ENCODE measurements around the gene CX3CL1. TPM values are rescaled to one million over a fixed set of nuclear protein-coding genes. Genes with fewer than 3 reads are reported as not detected.

The CX3CL1 gene
- total and polyA plus RNA-seq, 2 of the 13 experiments (the other 11 are each of a cell fraction or from before 2014, with no cell fraction given): 57.3 to 60.8 TPM

- H3K9ac ChIP-seq (ENCODE audit: insufficient read depth, low read depth, low read length): no peak overlapping the region
- H3K27me3 ChIP-seq (ENCODE audit: control insufficient read depth in 1 of 2, insufficient read depth in 2 of 2, low read length in 2 of 2): peaks cover 2 to 30% of the 10 kb centered on the region in 2 experiments; a peak in 3 of 5 replicates
- no peak overlapping the region for H3K27ac ChIP-seq (ENCODE audit: extremely low read length, insufficient read depth, low read length)
- no peaks in the 10 kb centered on the region for H4K20me1 ChIP-seq (ENCODE audit: insufficient read depth, low read length)
- TF ChIP-seq ATF1 (CRISPR knock-in tag; IDR thresholded peaks at IDR 0.05) (no peak), ATF7 (IDR thresholded peaks at IDR 0.05) (peak; percentile 39; the same call in 1 of the 2 replicates), ATF7 (CRISPR knock-in tag; IDR thresholded peaks at IDR 0.05) (no peak), CREB1 (IDR thresholded peaks at IDR 0.05) (0 out of 2 replicates have a peak, but pooled peaks have one; percentile 1), CREB1 (CRISPR knock-in tag; IDR thresholded peaks at IDR 0.05) (no peak), HNF1B (CRISPR knock-in tag; IDR thresholded peaks at IDR 0.05) (no peak)
- no peaks in the 10 kb centered on the region for H3K36me3 ChIP-seq (replicated peaks in 1 of 2; ENCODE audit: control insufficient read depth in 1 of 2, insufficient read depth in 2 of 2, low read length in 2 of 2)
- FAIRE-seq (no peak), DNase-seq (ENCODE audit: low spot score) (no peak), ATAC-seq (no peak)
- BruUV-seq (replicated peaks): no TSS peak
- POLR2A ChIA-PET: interaction anchor here (1.2 kb wide), 1 partner anchor 62 kb away, joined by 3 read pairs; no protein-coding TSS in a partner anchor
- peaks cover 48% of the 10 kb centered on the region for H3K4me1 ChIP-seq (ENCODE audit: insufficient read depth, low read length)
- 41% methylated on average over 7 of the region's 7 CpGs for WGBS (ENCODE audit: low lambda C conversion rate)
- H2AFZ ChIP-seq (ENCODE audit: low read length): no peak overlapping the region
- in situ Hi-C loops (cut with HindIII; ENCODE audit: extremely low pct_ligation_motif_present, low pct_unique_long_range_greater_than_20kb) (no loop called here), intact Hi-C loops (cut with micrococcal nuclease; ENCODE audit: unreplicated experiment) (no loop called here)
- H3K79me2 ChIP-seq (ENCODE audit: insufficient read depth, low read length): no peaks in the 10 kb centered on the region
- CTCF ChIA-PET (ENCODE audit: low intra/inter-chr PET ratio, low total read pairs): no interaction called here
- H3K4me3 ChIP-seq (replicated peaks in 1 of 3; ENCODE audit: insufficient read depth in 1 of 3, low read depth in 2 of 3, low read length in 3 of 3): no peak overlapping the region
- H3K4me2 ChIP-seq (ENCODE audit: low read depth, low read length): no peak overlapping the region
- no peaks in the 10 kb centered on the region for H3K9me3 ChIP-seq (ENCODE audit: low read length)
These were observed 5.1 kb upstream of the CX3CL1 start for GRCh38 chr16:57367116-57367752.

Data from HepG2 (cell line).